GM12878 (cell line): Measurements from ENCODE around the gene ADAMTS6. TPM values are rescaled to one million over a fixed set of nuclear protein-coding genes. Genes with fewer than 3 reads are reported as not detected.

Source experiments
- CREB1 ChIP-seq: IDR thresholded peaks from 2 replicates; pipeline ENCODE4 v1.6.1; 2012; ENCODE audit warnings: low read depth, mild to moderate bottlenecking, inconsistent platforms
- EGR1 ChIP-seq, 2 experiments: IDR thresholded peaks; 1 replicate in 1 of 2; 2 replicates in 1 of 2; pipeline ENCODE4 v1.6.1; 2011 to 2012; ENCODE audit warnings: low read depth in 2 of 2, low read length in 2 of 2, borderline replicate concordance in 1 of 2, mild to moderate bottlenecking in 1 of 2, moderate library complexity in 1 of 2
- GATAD2B ChIP-seq: fragments of 450-650 bp; conservative IDR thresholded peaks from 2 replicates; pipeline ENCODE4 v1.6.1; 2017; ENCODE audit warnings: low read depth, mild to moderate bottlenecking, moderate library complexity
- IKZF2 ChIP-seq, 2 experiments: fragments of 450-650 bp; IDR thresholded peaks; 2 replicates each; pipeline ENCODE4 v1.6.1; 2017; ENCODE audit warnings: mild to moderate bottlenecking in 2 of 2, moderate library complexity in 2 of 2
- MEF2A ChIP-seq: IDR thresholded peaks from 2 replicates; pipeline ENCODE4 v1.6.1; 2011; ENCODE audit warnings: low read depth, mild to moderate bottlenecking, low read length, moderate library complexity; ENCODE audit not compliant: insufficient read depth
- MYB ChIP-seq: fragments of 150-350 bp; IDR thresholded peaks from 2 replicates; pipeline ENCODE4 v1.6.1; 2014; ENCODE audit warnings: mild to moderate bottlenecking, low read depth, low read length, borderline replicate concordance
- SREBF2 ChIP-seq: IDR thresholded peaks from 2 replicates; pipeline ENCODE4 v1.6.1; 2012; ENCODE audit warnings: mild to moderate bottlenecking, low read length
- SRF ChIP-seq, 2 experiments: IDR thresholded peaks; 2 replicates each; pipeline ENCODE4 v1.6.1; 2011; ENCODE audit warnings: low read depth in 2 of 2, low read length in 2 of 2, mild to moderate bottlenecking in 1 of 2, moderate library complexity in 1 of 2
- STAT3 ChIP-seq: IDR thresholded peaks from 2 replicates; pipeline ENCODE4 v1.6.1; 2011; ENCODE audit warnings: low read depth, low read length, improper control_type of control experiment
- polyA plus RNA-seq, 11 experiments: library from polyadenylated mRNA; depleted of rRNA in 4 of 11; unstranded in 6 of 11; stranded (reverse) in 5 of 11; fragments of >200 nt; fragmentation: Nextera tagmentation in 4 of 11; fragmentation: Illumina TruSeq in 1 of 11; extraction: Ambion mirVana in 4 of 11; extraction: Trizol in 1 of 11; gene quantifications; 1 replicate in 1 of 11; 2 replicates in 10 of 11; pipeline versions ENCODE4 v1.2.1 to v1.2.3, GENCODE V29; 2011 to 2016; ENCODE audit warnings: inconsistent platforms in 2 of 11, missing spikeins in 2 of 11, low read depth in 1 of 11
- total RNA-seq, 4 experiments: library from RNA; depleted of rRNA in 3 of 4; stranded (reverse); fragments of >200 nt in 3 of 4; fragmentation: Illumina TruSeq in 1 of 4; extraction: Trizol in 1 of 4; gene quantifications; 2 replicates each; pipeline versions ENCODE4 v1.2.1 to v1.2.3, GENCODE V29; 2013 to 2021
- TF ChIP-seq, protein P1 (sequence below): IDR thresholded peaks from 2 replicates; pipeline ENCODE4 v1.6.1; 2011; ENCODE audit warnings: borderline replicate concordance, low read depth, mild to moderate bottlenecking, moderate library complexity, mixed read lengths, low read length; ENCODE audit not compliant: insufficient read depth; ENCODE audit errors: extremely low read length
- TF ChIP-seq, protein P2 (sequence below): fragments of 450-650 bp; IDR thresholded peaks from 2 replicates; pipeline ENCODE4 v1.6.1; 2016; ENCODE audit warnings: mild to moderate bottlenecking
- TF ChIP-seq, protein P3 (sequence below): IDR thresholded peaks from 2 replicates; pipeline ENCODE4 v1.6.1; 2012; ENCODE audit warnings: low read depth, low read length, improper control_type of control experiment
- TF ChIP-seq, protein P4 (sequence below): IDR thresholded peaks from 2 replicates; pipeline ENCODE4 v1.6.1; 2011; ENCODE audit warnings: mild to moderate bottlenecking, low read depth, low read length, moderate library complexity; ENCODE audit not compliant: insufficient replicate concordance
- TF ChIP-seq, protein P5 (sequence below): fragments of 450-650 bp; IDR thresholded peaks from 2 replicates; pipeline ENCODE4 v1.6.1; 2018; ENCODE audit warnings: borderline replicate concordance, mild to moderate bottlenecking; ENCODE audit not compliant: partially characterized antibody
- TF ChIP-seq, protein P6 (sequence below): IDR thresholded peaks from 2 replicates; pipeline ENCODE4 v1.6.1; 2011; ENCODE audit warnings: low read depth, low read length, improper control_type of control experiment, borderline replicate concordance
- TF ChIP-seq, protein P7 (sequence below): fragments of 450-650 bp; IDR thresholded peaks from 2 replicates; pipeline ENCODE4 v1.6.1; 2016; ENCODE audit warnings: mild to moderate bottlenecking
- TF ChIP-seq, protein P8 (sequence below): fragments of 450-650 bp; conservative IDR thresholded peaks from 2 replicates; pipeline ENCODE4 v1.6.1; 2017; ENCODE audit warnings: mild to moderate bottlenecking, moderate library complexity

ADAMTS6 gene
- total and polyA plus RNA-seq, 10 of the 15 experiments (the other 5 are each of a cell fraction or from before 2014, with no cell fraction given), result 1.1 to 12.3 (median 6.5) TPM

DNA sequence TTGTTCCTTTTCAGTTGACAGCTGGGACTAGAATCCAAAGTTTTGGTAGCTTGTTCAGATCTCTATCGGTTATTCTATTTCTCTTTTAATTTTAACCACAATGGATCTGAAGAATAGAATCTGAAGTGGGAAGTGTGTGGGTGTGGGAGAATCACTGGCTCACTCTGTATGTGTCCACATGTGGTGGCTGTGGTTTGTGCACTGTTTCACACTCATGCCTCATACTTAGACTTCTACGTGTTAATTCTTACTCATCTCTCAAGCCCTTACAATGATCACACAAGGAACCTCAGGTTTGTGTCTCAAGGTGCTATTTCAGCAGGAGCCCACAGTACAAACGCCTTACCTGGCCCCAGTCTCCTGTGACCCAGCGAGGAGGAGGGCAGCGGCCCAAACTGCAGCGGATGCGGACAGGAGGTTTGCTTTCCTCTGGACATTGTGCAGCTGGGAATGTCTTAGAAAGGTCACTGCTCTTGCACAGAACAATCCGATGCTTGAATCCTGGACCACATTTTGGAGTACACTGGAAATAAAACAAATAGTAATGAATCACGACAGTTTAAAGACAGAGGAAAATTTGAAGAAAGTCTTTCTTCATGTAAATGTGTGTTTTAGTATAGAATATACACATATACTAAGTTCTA, 309.1 kb downstream of the ADAMTS6 start (continued):
- no peak for TF ChIP-seq SREBF2
- TF ChIP-seq, protein P1, sequence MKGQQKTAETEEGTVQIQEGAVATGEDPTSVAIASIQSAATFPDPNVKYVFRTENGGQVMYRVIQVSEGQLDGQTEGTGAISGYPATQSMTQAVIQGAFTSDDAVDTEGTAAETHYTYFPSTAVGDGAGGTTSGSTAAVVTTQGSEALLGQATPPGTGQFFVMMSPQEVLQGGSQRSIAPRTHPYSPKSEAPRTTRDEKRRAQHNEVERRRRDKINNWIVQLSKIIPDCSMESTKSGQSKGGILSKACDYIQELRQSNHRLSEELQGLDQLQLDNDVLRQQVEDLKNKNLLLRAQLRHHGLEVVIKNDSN, result peak; percentile 9
- TF ChIP-seq, protein P2, sequence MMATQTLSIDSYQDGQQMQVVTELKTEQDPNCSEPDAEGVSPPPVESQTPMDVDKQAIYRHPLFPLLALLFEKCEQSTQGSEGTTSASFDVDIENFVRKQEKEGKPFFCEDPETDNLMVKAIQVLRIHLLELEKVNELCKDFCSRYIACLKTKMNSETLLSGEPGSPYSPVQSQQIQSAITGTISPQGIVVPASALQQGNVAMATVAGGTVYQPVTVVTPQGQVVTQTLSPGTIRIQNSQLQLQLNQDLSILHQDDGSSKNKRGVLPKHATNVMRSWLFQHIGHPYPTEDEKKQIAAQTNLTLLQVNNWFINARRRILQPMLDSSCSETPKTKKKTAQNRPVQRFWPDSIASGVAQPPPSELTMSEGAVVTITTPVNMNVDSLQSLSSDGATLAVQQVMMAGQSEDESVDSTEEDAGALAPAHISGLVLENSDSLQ, result no peak
- TF ChIP-seq EGR1 (IDR thresholded peaks at IDR 0.05; ENCODE audit: borderline replicate concordance in 1 of 2, low read depth in 2 of 2, low read length in 2 of 2), result peak in 1 of 2 experiments; percentile 88; a peak in 2 of 3 replicates
- 0 out of 2 replicates have a peak, but pooled peaks have one; percentile 53 for TF ChIP-seq MEF2A
- TF ChIP-seq, protein P3, sequence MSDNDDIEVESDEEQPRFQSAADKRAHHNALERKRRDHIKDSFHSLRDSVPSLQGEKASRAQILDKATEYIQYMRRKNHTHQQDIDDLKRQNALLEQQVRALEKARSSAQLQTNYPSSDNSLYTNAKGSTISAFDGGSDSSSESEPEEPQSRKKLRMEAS, result no peak
- TF ChIP-seq, protein P4, sequence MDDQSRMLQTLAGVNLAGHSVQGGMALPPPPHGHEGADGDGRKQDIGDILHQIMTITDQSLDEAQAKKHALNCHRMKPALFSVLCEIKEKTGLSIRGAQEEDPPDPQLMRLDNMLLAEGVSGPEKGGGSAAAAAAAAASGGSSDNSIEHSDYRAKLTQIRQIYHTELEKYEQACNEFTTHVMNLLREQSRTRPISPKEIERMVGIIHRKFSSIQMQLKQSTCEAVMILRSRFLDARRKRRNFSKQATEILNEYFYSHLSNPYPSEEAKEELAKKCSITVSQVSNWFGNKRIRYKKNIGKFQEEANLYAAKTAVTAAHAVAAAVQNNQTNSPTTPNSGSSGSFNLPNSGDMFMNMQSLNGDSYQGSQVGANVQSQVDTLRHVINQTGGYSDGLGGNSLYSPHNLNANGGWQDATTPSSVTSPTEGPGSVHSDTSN, result no peak
- TF ChIP-seq STAT3, result no peak
- TF ChIP-seq, protein P5, sequence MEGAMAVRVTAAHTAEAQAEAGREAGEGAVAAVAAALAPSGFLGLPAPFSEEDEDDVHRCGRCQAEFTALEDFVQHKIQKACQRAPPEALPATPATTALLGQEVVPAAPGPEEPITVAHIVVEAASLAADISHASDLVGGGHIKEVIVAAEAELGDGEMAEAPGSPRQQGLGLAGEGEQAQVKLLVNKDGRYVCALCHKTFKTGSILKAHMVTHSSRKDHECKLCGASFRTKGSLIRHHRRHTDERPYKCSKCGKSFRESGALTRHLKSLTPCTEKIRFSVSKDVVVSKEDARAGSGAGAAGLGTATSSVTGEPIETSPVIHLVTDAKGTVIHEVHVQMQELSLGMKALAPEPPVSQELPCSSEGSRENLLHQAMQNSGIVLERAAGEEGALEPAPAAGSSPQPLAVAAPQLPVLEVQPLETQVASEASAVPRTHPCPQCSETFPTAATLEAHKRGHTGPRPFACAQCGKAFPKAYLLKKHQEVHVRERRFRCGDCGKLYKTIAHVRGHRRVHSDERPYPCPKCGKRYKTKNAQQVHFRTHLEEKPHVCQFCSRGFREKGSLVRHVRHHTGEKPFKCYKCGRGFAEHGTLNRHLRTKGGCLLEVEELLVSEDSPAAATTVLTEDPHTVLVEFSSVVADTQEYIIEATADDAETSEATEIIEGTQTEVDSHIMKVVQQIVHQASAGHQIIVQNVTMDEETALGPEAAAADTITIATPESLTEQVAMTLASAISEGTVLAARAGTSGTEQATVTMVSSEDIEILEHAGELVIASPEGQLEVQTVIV, result no peak
- TF ChIP-seq, protein P6, sequence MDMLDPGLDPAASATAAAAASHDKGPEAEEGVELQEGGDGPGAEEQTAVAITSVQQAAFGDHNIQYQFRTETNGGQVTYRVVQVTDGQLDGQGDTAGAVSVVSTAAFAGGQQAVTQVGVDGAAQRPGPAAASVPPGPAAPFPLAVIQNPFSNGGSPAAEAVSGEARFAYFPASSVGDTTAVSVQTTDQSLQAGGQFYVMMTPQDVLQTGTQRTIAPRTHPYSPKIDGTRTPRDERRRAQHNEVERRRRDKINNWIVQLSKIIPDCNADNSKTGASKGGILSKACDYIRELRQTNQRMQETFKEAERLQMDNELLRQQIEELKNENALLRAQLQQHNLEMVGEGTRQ, result no peak; the same call in 1 of the 2 replicates
- peak; percentile 75 for TF ChIP-seq CREB1
- peak; percentile 62 to 66; a peak in 2 of 4 replicates for TF ChIP-seq IKZF2 (IDR thresholded peaks at IDR 0.05)
- no peak for TF ChIP-seq SRF (IDR thresholded peaks at IDR 0.05; ENCODE audit: low read depth in 2 of 2, low read length in 2 of 2)
- no peak for TF ChIP-seq MYB
- TF ChIP-seq, protein P7, sequence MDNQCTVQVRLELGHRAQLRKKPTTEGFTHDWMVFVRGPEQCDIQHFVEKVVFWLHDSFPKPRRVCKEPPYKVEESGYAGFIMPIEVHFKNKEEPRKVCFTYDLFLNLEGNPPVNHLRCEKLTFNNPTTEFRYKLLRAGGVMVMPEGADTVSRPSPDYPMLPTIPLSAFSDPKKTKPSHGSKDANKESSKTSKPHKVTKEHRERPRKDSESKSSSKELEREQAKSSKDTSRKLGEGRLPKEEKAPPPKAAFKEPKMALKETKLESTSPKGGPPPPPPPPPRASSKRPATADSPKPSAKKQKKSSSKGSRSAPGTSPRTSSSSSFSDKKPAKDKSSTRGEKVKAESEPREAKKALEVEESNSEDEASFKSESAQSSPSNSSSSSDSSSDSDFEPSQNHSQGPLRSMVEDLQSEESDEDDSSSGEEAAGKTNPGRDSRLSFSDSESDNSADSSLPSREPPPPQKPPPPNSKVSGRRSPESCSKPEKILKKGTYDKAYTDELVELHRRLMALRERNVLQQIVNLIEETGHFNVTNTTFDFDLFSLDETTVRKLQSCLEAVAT, result peak; percentile 82; the same call in 1 of the 2 replicates
- TF ChIP-seq, protein P8, sequence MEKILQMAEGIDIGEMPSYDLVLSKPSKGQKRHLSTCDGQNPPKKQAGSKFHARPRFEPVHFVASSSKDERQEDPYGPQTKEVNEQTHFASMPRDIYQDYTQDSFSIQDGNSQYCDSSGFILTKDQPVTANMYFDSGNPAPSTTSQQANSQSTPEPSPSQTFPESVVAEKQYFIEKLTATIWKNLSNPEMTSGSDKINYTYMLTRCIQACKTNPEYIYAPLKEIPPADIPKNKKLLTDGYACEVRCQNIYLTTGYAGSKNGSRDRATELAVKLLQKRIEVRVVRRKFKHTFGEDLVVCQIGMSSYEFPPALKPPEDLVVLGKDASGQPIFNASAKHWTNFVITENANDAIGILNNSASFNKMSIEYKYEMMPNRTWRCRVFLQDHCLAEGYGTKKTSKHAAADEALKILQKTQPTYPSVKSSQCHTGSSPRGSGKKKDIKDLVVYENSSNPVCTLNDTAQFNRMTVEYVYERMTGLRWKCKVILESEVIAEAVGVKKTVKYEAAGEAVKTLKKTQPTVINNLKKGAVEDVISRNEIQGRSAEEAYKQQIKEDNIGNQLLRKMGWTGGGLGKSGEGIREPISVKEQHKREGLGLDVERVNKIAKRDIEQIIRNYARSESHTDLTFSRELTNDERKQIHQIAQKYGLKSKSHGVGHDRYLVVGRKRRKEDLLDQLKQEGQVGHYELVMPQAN, result no peak
- peak; percentile 73 for TF ChIP-seq GATAD2B
